PC-3 (cell line): ENCODE data around the gene CLDN24.

Experiments
- CTCF ChIP-seq: fragments of 300-600 bp; sonication (generic); conservative IDR thresholded peaks from 2 replicates; pipeline ENCODE4 v1.5.1; 2017; ENCODE audit warnings: antibody characterized with exemption, low read depth, mild to moderate bottlenecking, low read length
- EZH2 ChIP-seq: fragments of 300-600 bp; sonication (generic); IDR thresholded peaks from one replicate; pipeline ENCODE4 v1.6.1; 2017; ENCODE audit warnings: antibody characterized with exemption, mild to moderate bottlenecking, low read length; ENCODE audit not compliant: unreplicated experiment
- EZH2phosphoT487 ChIP-seq: fragments of 300-600 bp; sonication (generic); IDR thresholded peaks from 2 replicates; pipeline ENCODE4 v1.6.1; 2018; ENCODE audit warnings: mild to moderate bottlenecking, antibody characterized with exemption, low read length, borderline replicate concordance

- TF ChIP-seq CTCF, result no peak
- TF ChIP-seq EZH2, result no peak
- TF ChIP-seq EZH2phosphoT487, result no peak
These were observed 22.5 kb upstream of the CLDN24 start for GRCh38 chr4:183344523-183345255.
